Mesothelial cell of epicardium (in vitro differentiated cells): ENCODE data around the gene SASH3. TPM values are rescaled to one million over a fixed set of nuclear protein-coding genes. Genes with fewer than 3 reads are reported as not detected.

Experiments used
- DNase-seq, 2 experiments: peaks; one replicate each; pipeline ENCODE4 v3.0.0; 2021; ENCODE audit warnings: low spot score in 2 of 2; ENCODE audit not compliant: unreplicated experiment in 2 of 2
- H3K27ac Mint-ChIP-seq: 2 replicates; pipeline ENCODE4 v1.8.0; 2021; ENCODE audit warnings: mixed read lengths
- H3K27me3 Mint-ChIP-seq: 2 replicates; pipeline ENCODE4 v1.8.0; 2021; ENCODE audit warnings: low read depth, mixed read lengths
- H3K36me3 Mint-ChIP-seq: 2 replicates; pipeline ENCODE4 v1.8.0; 2021; ENCODE audit warnings: mixed read lengths
- H3K4me1 Mint-ChIP-seq: 2 replicates; pipeline ENCODE4 v1.8.0; 2021; ENCODE audit warnings: mixed read lengths
- H3K4me3 Mint-ChIP-seq: 2 replicates; pipeline ENCODE4 v1.8.0; 2021; ENCODE audit warnings: mild to moderate bottlenecking, moderate library complexity, mixed read lengths
- H3K9me3 Mint-ChIP-seq: 2 replicates; pipeline ENCODE4 v1.8.0; 2021; ENCODE audit warnings: mixed read lengths
- total RNA-seq: library from RNA; stranded (reverse); gene quantifications from 3 replicates; pipeline ENCODE4 v1.2.1, GENCODE V29; 2021
- TF ChIP-seq, protein P1 (sequence below): fragments of 200-600 bp; sonication (generic); IDR thresholded peaks from one replicate; pipeline ENCODE4 v1.5.0; 2021; ENCODE audit warnings: antibody characterized with exemption; ENCODE audit not compliant: unreplicated experiment

SASH3 gene
- total RNA-seq, 1 donor from 2014 or later: not detected

DNA sequence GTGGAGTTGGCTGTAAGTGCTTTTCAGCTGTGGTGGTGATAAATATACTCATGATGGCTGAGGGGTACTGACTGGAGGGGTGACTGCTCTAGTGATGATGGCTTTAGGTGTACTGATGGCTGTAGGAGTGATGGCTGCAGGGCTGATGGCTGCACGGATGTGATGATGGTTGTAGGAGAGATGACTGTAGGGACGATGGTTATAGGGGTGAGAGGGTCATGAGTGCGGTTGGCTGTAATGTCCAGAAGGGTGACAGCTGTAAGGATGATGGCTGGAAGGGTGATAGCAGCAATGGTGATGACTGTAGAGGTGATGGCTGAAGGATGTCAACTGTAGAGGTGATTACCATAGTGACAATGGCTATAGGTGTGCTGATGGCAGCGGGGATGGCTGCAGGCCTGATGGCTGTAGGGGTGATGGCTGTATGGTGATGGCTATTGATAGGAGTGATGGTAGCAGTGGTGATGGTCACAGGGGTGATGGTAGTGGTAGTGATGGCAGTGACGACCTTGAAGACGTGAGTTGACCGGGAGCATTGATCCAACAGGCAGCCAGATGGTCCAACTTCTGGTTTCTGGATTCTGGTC, 570 bp upstream of the SASH3 start:
- Mint-ChIP-seq H3K4me3 (no peak overlapping the region), H3K36me3 (no peaks in the 10 kb centered on the region), H3K4me1 (no peaks in the 10 kb centered on the region)

DNA sequence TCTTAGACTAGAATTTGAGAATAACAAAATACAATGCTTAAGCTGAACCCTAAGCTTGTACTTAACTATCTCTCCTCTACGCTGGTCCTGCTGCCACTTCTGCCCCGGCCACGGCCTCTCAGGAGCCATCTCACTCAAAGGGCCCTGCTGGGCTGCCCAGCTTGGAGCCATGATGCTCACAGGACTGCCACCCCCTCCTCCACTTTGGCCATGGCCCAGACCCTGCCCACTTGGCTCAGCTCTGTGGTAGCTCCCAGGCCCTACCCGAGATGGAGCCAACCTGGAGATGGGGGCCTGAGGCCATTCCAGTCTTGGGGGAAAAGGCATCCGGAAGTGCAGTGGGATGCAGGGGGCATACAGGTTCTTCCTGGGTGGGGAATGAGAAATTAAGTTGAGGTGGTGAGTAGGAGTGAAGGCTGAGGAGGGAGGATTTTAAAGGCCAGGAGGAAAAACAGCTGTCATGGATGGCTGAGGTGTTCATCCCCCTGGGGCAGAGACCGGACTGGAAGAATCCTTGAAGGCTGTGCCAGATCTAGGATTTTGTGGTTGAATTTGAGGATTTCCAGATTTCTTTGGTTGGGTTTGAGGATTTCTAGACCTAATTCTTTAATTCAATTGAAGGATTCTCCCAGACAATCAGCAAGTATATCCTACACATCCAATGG, 824 bp downstream of the SASH3 start:
- Mint-ChIP-seq H3K4me1 (no peaks in the 10 kb centered on the region), H3K27me3 (no peaks in the 10 kb centered on the region), H3K36me3 (no peaks in the 10 kb centered on the region), H3K27ac (no peak overlapping the region), H3K9me3 (peaks cover 6% of the 10 kb centered on the region), H3K4me3 (no peak overlapping the region)
- TF ChIP-seq, protein P1, sequence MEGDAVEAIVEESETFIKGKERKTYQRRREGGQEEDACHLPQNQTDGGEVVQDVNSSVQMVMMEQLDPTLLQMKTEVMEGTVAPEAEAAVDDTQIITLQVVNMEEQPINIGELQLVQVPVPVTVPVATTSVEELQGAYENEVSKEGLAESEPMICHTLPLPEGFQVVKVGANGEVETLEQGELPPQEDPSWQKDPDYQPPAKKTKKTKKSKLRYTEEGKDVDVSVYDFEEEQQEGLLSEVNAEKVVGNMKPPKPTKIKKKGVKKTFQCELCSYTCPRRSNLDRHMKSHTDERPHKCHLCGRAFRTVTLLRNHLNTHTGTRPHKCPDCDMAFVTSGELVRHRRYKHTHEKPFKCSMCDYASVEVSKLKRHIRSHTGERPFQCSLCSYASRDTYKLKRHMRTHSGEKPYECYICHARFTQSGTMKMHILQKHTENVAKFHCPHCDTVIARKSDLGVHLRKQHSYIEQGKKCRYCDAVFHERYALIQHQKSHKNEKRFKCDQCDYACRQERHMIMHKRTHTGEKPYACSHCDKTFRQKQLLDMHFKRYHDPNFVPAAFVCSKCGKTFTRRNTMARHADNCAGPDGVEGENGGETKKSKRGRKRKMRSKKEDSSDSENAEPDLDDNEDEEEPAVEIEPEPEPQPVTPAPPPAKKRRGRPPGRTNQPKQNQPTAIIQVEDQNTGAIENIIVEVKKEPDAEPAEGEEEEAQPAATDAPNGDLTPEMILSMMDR: no peak
- DNase-seq: no peak

More for the DNA sequence above, 570 bp upstream of the SASH3 start:
- H3K27ac Mint-ChIP-seq: no peak overlapping the region
- DNase-seq: no peak
- H3K9me3 Mint-ChIP-seq: peaks cover 6% of the 10 kb centered on the region
- TF ChIP-seq, protein P1: no peak
- H3K27me3 Mint-ChIP-seq: no peaks in the 10 kb centered on the region

DNA sequence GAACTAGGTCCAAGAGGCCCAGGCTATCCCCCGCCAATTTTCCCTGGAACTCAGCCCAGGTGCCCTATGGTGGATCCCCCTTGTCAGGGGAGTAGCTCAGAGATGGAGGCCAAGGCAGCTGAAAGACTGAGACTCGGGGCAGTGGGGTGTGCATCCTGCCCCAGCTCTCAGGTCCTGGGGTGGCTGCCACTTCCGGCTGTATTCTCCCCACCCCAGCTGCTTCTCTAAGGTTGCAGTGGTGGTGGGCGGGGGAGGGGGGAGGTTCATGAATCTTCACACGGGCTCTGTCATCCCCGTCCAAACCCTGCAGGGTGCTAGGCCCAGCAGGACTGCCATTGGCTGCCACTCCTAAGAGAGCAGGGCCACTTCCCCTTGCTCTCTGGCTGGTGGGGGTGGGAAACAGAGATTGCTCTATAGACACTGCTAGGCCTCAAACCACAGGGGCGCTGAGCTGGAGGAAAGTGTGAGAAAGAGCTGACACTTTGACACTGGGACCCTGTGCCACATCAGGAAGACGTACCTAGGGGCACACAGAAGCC, 1.5 kb downstream of the SASH3 start:
- Mint-ChIP-seq H3K27ac (no peak overlapping the region), H3K4me1 (no peaks in the 10 kb centered on the region), H3K36me3 (no peaks in the 10 kb centered on the region), H3K4me3 (no peak overlapping the region), H3K27me3 (no peaks in the 10 kb centered on the region), H3K9me3 (peaks cover 6% of the 10 kb centered on the region)
- TF ChIP-seq, protein P1: no peak
- DNase-seq: no peak

DNA sequence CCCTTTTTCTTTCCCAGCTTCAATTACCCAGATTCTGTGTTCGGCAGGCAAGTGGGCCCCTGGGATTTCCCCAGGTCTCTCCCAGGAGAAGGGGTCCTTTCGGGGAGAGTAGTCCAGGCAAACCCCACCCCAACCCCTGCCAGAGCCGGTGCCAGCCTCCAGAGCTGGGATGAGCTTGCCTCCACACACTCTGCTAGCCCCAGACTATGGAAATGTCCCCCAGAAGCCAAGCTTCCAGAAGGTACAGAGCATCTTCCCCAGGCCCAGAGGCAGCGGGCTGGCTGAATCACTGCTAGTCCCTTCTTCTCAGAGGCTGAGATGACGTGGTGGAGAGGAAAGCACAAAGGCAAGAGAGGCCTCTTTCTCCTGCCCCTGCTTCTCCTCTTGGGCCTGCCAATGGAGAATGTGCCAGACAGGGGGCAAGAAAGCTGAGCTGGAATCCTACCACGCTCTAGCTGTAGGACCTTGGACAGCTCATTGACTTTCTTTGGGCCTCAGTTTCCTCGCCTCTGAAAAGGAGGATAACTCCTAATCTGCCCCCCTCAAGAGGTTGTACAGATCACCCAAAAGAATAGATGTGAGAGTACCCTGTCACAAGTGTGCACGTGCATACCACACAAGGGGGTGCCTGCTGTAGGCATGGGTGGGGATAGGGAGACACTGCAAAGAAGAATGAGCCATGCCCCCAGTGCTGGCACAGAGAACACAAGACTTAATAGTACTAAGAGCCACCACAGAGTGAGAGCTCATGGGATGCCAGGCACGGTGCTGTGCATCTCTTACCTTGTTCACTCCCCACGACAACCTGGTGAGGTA, 2.1 kb downstream of the SASH3 start:
- H3K4me3 Mint-ChIP-seq: no peak overlapping the region
- no peaks in the 10 kb centered on the region for H3K27me3 Mint-ChIP-seq
- no peaks in the 10 kb centered on the region for H3K36me3 Mint-ChIP-seq
- DNase-seq: no peak
- peaks cover 6% of the 10 kb centered on the region for H3K9me3 Mint-ChIP-seq
- H3K27ac Mint-ChIP-seq: no peak overlapping the region
- TF ChIP-seq, protein P1: no peak
- no peaks in the 10 kb centered on the region for H3K4me1 Mint-ChIP-seq

DNA sequence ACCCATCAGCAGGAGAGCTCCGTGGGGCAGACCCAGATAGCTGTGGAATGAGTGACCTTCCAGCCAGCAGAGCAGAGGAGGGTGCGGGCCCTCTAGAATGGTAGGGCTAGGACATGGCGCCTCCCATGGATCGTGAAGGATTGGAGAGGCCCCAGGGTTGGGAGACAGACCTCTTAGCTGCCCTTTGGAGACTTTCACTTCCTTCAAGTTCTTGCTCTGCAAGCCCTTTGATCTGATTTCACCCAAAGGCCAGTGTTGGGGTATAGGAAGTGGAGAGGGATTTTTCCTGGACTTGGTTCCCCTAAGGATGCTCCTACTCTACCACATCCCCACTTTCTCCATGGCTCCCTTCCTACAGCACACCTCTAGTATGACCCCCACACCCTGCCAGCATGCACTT, 3.0 kb downstream of the SASH3 start:
- no peak for DNase-seq
- no peaks in the 10 kb centered on the region for H3K27me3 Mint-ChIP-seq
- TF ChIP-seq, protein P1: no peak
- H3K4me1 Mint-ChIP-seq: no peaks in the 10 kb centered on the region
- no peak overlapping the region for H3K27ac Mint-ChIP-seq
- H3K9me3 Mint-ChIP-seq: peaks cover 6% of the 10 kb centered on the region
- no peak overlapping the region for H3K4me3 Mint-ChIP-seq
- no peaks in the 10 kb centered on the region for H3K36me3 Mint-ChIP-seq
